Measurements from ENCODE around the gene TMEM100. TPM values are rescaled to one million over a fixed set of nuclear protein-coding genes. Genes with fewer than 3 reads are reported as not detected.

TMEM100 gene
- total RNA-seq, 1 experiment from 2014 or later, result 0.06 TPM

DNA sequence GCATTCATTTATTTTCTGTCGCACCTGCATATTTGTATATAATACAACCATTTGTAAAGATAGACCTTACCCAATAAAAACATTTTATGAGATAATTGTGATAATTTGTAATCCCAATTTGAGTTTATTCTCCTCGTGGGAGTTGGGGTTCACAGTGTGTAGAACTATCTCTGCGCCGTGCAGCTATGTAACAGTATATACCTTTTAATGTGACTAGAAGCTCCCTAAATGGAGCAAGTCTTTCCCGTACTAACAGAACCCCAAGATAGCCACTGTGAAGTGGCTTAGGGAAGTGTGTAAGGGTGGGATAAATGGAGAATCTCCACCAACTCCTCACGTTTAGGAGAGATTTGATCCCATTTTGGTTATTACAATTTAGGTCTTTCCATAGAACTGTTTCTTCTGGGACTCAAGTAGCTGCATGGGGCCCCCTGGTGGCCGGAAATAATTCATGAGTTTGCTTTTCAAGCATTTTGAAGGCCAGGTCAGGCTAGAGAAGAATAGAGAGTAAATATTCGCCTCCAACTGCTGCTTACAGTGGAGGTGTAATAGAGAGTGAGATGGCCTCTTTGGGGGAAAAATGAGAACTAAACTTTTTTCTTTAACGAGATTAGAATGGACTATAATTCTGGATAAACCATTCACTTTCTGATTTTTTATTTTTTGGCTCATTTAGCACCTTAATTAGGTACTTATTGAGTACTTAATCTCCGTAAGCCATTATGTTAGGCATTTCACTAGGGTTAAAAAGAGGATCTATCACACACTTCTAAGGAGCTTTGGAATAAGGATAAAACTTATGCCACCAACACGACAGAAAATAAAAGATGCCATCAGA lies 4.5 kb downstream of the TMEM100 start:
- peak; percentile 33 for DNase-seq (ENCODE audit: low read depth)

DNA sequence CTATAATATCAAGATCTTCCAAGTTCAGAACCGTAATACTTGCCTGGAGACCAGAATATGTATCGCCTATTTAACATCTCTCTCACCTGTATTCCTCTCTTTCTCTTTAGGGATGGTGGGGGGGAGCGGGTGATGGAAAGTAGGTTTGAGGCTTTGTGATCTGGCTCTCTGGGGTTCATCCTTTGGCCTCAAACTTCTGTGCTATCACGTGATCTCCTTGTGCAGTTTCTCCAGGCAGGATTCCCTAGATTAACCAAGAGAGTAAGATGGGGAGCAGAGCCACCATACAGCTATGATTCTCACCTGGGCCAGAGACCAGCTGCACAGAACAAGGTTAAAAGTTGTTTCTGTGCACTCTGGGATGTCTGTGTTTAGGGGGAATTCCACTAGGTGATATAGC lies 5.2 kb downstream of the TMEM100 start:
- DNase-seq (ENCODE audit: low read depth), result no peak

DNA sequence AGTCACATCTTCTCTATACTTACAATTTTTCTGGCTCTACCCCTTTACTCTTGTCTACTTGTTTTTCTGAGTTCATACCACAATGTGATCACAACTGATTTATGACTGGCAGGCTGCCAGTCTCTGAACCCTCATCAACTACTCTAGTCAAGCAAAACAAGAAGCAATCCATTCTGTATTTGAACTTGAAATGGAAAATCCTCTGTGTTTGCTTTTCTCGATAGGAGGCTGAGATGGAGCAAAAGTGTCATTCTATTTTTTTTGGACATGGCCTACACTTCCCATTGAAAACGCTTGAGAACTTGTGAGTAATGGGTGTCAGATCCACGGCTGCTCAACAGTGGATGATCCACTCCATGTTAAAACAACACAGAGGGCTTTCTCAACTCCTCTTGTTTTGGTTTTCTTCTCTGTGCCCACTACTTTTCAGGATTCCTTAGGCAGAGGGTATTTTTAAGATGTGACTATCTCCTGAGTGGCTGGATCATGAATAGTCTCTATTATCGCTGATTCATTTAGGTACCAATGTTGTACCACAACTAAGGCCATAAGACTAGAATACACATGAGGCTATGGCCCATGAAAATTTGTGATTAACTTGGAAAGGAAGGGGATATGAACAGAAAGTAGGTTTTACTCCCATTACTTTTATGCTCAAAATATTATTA lies 11.7 kb downstream of the TMEM100 start:
- DNase-seq (ENCODE audit: low read depth), result no peak

DNA sequence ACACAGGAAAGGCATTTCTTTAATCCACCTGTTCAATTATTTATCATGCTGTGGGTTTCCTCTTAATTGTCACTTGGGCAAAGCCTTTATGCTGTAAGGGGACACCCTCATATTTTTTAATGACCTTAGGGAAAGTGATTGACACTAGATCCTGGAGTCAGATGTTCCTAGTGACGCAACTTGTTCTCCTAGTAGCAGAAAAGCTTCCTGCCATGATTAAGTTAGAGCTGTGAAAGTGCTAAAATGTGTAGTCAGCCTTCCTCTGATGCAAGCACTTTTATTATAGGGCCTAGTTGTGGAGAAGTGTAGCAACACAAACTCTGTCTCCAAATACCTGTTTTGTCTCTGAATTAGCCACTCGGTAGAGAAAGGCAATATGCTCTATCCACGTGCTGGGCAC lies 12.3 kb downstream of the TMEM100 start:
- no peak for DNase-seq (ENCODE audit: low read depth)

DNA sequence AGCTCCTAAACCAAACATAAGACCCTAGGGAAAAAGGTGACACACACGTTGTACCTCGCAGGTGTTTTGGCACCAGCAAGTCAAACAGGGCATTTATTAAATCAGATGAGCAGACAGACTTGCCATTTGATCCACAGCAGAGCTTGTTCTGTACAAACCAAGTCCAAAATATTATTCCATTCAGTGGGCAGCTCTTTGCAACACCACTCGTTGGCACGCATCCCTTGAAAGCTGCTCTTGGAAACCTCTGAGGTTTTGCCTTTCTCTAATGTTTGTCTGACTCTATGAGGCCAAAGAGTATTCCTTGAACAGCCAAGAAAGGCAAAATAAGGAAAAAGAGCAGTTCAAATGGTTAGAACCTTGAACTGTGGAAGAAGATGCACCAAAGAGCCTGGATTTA lies 12.7 kb downstream of the TMEM100 start:
- DNase-seq (ENCODE audit: low read depth), result no peak

DNA sequence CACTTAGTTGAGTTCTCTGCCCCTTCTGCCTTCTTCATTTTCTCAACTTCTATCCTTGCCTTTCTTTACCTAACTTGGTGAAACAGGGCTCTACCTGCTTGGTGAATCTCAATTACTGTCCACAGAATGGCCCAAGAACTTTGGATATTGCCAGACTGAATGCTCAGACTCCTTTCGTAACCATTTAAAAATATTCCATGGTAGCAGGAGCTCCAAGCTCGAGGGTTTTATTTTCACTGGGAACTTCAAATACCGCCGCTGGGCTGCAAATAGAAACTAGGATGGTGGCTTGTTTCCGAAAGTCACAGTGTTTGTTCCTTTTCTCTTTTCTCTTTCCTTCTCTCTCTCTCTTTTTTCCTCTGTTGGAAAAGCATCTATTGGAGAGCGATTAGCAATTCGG lies 13.2 kb downstream of the TMEM100 start:
- DNase-seq (ENCODE audit: low read depth), result no peak

DNA sequence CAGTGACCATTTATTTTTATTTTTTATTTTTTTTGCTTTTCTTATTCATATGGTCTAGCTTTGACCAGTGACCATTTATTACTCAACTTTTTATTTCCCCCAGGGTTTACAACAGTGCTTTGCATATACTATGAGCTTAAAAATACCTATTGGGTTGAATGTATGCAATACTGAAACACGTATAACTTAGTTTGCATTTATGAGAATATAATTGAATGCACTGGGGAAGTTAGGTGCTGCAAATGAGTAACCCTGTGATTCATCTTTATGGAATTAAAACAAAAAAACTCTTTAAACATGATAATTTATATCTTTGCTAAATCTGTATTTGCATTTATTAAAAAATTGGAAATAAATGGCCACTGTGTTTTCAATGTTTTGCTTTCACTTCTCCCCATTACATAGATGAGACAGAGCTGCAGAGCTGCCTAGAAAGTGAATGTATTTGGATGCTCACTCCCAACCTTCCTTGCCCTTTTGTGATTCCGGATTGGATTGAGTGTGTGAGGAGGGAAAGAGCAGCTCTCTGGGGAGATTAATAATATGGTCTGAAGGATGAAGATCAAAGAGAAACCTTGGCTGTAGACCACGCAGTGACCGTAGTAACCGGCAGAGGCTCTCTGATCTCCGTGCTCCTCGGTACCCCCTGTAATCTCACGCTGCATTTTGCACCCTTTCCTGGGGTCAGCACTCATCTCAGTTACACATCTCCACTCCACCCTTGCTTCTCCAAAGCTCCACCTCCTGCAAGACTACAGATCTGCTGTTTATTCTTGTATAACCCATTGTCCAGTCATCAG lies 14.3 kb downstream of the TMEM100 start:
- DNase-seq (ENCODE audit: low read depth), result peak; percentile 2

DNA sequence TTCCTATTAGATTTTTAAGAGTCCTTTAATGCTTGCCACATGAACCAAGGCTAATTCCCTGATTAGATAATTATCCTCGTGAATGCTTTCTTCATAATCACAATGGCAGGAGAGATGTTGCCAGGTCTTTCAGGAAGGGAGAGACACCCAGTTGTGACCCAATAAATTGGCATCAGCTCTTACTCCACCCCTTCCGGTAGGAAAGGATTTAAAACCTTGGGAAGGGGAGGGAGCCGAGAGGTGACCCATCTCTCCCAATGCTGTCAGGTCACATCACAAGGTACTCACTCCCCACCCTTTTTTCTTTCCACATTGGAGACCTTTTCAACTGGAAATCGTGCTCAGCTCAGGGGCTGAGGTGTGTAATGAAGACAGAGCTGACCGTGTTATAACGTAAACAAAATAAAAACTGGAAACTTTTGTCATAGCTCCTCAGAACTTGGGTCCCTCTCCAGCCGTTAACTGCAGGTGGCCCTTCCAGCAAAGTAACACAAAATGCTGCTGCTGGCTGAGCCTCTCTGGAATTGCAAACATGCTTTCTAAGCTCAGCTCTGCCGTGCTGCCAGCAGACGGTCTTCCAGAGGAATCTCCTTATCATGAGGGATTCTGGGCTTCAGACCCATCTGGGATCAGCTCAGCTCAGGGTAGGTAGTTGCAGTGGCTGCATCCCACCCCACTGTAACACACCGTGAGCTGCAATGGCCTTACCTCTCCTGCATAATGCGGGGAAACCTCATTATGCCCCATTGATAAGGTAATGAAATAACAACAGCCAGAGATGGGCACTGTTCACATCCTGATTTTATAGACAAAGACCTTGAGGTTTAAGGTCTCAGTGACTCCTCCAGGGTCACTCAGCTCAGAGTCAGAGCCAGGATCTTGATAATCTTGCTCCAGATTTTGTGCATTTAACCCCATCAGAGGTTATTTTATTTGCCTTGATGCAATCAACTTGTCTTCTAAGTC lies 15.6 kb downstream of the TMEM100 start:
- DNase-seq (ENCODE audit: low read depth), result no peak

DNA sequence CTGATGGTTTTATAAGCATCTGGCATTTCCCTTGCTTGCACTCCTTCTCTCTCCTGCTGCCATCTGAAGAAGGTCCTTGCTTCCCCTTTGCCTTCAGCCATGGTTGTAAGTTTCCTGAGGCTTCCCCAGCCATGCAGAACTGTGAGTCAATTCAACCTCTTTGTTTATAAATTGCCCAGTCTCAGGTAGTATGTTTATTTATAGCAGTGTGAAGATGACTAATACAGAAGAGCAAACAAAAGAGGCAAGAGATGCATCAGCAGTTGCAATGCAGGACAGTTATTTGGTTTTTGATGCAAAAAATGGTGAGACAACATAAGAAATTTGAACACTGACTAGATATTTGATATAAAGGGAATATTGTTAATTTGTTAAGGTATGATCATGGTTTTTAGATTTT lies 16.8 kb downstream of the TMEM100 start:
- DNase-seq (ENCODE audit: low read depth), result no peak

DNA sequence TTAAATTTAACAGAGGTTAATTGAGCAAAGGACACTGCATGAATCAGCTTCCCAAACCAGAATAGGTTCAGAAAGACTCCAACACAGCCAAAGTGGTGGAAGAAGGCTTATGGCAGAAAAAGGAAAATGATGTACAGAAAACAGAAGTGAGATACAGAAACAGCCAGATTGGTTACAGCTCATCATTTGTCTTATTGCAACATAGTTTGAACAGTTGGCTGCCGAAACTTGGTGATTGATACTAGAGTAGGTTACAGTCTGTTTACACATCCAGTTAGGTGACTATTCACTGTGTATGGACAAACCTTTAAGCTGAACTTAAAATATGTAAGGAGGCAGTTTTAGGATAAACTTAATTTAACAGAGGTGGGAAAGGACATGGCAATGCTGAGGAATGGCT lies 18.3 kb downstream of the TMEM100 start:
- no peak for DNase-seq (ENCODE audit: low read depth)

DNA sequence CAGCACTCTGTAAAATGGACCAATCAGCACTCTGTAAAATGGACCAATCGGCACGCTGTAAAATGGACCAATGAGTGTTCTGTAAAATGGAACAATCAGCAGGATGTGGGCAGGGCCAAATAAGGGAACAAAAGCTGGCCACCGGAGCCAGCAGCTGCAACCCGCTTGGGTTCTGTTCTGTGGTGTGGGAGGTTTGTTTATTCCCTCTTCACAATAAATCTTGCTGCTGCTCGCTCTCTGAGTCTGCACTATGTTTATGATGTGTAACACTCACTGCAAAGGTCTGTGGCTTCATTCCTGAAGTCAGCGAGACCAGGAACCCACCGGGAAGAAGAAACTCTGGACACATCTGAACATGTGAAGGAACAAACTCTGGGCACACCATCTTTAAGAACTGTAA lies 20.5 kb downstream of the TMEM100 start:
- no peak for DNase-seq (ENCODE audit: low read depth)

DNA sequence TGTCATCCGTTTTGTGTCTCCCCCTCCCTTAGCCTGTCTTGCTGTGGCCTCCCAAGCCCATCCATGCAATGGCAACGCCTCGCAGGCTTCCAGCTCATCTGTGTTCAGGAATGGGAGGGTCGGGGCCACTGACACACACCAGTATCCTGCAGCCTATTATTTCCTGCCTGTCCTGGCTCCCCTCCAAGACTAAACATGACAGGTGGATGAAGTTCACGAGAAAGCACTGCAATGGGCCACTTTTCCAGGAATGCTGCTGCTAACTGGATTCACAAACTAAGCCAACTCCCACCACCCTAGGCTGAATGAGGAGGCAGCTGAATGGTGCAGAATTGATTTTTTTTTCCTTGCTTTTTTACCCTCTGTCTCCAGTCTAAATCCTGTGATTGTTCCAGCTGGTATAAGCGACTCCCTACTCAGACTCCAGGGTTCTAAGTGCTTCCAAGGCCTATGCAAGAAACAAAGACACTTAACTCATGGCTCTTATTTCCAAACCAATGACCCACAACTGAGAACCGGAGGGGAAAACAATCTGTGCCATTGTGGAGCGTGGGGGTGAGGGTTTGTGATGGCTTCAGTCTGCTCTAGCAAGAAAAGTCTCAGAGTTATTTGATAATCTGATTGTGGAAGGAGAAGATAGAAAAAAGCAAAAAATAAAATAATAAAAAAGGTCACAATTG lies 23.3 kb downstream of the TMEM100 start:
- DNase-seq (ENCODE audit: low read depth), result no peak

DNA sequence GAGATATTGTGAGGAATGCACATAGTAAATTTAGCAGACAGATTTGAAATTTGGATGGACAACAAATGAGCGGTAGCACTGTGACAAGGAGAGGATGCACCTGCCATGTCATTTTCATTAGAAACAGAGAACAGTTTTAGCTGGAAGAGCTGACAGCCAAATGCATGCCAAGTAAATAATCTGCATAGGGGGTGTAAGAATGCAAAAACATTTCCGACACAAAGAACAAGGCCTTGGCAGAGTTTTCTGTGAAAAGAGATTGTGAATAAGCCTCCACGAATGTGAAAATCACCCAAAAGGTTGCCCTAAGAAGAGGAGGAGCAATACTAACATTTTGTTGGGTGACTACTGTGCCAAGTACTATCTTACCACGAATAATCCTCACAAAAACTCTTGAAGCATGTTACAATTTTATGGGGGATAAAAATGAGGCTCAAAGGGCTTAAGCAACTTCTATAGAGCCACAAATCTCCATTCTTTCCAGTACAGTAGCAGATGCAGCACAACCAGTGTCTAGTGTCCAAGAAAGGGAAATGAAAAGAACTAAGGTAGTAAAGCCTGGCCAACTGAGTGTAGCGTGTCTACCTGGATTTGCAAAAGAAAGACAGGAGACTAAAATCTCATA lies 28.3 kb downstream of the TMEM100 start:
- no peak for DNase-seq (ENCODE audit: low read depth)

DNA sequence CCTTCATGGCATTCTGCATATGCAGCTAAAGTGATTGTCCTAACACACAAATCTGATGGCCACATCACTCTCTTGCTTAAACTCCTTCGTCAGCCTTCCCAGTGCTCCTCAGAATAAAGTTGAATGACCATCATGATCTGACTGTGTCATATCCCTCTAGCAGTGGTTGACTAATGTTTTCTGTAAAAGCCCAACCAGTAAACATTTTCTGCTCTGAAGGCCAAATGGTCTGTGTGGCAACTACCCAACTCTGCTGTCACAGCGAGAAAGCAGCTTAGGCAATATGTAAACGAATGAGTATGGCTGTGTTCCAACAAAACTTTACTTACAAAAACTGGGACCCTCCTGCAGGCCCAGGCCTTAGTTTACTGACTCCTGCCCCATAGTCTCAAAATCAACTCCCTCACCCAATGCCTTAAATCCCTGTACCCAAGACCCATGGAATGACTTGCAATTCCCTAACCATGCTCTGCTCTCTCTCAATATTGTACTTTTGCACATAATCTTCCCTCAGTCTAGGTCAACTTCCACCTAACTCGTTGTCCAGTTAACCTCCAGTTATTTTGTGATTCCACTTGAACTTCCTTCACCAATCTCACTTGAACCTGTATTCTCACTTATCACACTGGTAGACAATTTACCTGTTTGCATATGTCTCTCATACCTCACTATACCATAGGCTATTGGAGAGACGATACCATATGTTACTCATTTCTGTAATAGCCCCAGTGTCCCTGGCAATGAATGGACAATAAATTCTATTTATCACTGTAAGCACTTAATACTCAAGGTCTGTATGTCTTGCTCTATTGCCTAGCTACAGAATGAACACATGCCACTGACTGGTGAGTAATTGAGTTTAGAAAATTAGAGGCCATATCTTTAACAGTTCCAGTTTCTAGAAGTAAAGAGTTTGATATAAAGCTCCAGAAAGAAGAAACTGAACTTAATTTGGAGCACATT lies 29.1 kb downstream of the TMEM100 start:
- no peak for DNase-seq (ENCODE audit: low read depth)

DNA sequence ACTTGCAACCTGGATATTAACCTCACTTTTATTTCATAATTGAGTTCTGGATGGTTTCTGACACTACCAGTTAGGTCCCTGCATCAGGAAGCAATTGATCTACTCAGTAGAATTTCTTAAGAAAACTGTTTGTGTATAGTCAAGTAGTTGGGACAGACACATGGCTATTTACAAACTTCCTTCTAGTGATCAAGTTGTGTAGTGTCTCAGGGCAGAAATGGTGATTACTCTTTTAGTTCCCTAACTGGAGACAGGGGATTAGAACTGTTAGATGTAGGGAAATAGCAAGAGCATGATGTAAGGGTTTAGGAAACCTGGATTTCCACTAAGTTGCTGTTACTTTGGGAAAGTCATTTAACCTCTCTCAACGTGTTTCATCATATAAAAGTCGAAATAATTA lies 30.4 kb downstream of the TMEM100 start:
- DNase-seq (ENCODE audit: low read depth), result no peak

DNA sequence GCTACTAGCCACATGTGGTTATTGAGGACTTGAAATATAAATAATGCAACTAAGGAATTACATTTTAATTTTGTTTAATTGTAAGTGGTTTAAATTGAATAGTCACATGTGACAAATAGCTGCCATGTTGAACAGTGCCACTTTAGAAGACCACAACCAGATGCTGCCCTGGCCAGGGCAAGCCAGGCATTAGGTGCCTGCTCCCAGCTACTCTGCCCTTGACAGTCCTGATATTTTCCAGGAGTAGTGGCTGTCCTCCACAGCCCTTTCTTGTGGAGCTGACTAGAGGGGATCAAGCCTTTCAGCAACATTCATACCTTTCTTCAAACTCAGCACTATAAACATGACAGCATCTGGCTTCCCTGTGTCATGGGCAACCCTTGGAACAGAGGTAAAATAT lies 31.0 kb downstream of the TMEM100 start:
- no peak for DNase-seq (ENCODE audit: low read depth)

DNA sequence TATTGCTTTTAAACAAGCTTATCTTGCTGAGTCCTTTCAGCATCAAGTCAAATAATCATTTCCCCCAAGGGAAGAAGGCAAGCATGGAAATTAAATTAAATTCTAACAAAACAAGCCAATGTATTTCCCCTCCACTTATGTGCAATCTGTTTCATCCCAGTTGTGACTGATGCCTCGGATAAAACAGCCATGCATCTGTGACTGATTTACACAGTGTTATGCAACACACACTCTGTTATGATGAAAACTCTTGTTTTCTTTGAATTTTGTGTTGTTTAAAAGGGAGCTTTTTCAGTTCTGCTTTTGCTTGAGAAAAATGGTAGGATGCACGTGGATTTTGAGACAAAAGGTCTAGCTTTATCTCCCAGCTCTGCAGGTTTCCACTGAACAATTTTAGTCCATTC lies 32.6 kb downstream of the TMEM100 start:
- DNase-seq (ENCODE audit: low read depth), result no peak

DNA sequence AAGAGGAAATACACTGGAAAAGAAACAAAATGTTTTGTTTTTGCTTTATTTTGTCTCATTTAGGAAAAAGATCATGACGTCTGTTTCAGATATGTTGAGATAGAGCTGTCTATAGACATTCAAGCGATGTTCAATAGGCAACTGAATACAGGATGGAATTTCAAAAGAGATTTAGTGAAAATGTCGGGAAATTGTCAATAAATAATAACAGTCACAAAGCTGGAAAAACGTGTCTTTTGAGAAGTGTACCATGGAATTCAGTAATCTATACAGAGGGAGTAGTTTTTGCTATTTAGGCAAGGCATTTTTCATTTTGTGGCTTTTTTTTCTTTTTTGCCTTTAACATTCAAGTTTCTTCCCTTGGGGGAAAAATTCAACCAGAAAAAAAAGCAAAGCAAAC lies 33.0 kb downstream of the TMEM100 start:
- no peak for DNase-seq (ENCODE audit: low read depth)

DNA sequence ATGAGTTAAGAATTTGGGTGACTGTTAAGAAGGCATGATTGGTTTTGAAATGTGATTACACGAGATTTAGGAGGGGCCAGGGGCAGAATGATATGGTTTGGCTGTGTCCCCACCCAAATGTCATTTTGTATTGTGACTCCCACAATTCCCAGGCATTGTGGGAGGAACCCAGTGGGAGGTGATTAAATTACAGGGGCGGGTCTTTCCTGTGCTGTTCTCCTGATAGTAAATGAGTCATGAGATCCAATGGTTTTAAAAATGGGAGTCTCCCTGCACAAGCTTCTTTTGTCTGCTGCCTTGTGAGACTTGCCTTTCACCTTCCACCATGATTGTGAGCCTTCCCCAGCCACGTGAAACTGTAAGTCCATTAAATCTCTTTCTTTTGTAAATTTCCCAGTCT lies 34.6 kb downstream of the TMEM100 start:
- no peak for DNase-seq (ENCODE audit: low read depth)

Data from Daoy (cell line).